HG03064 (cell line): ENCODE measurements around the gene CCDC78.

Experiments used
- ATAC-seq: cut with Tn5 transposase; IDR thresholded peaks from one replicate; pipeline ENCODE4 v1.9.1; 2021; ENCODE audit warnings: low read depth; ENCODE audit not compliant: unreplicated experiment

The CCDC78 gene

GRCh38 chr16:726188-726437, 130 bp downstream of the CCDC78 start:
- ATAC-seq, result no peak

DNA sequence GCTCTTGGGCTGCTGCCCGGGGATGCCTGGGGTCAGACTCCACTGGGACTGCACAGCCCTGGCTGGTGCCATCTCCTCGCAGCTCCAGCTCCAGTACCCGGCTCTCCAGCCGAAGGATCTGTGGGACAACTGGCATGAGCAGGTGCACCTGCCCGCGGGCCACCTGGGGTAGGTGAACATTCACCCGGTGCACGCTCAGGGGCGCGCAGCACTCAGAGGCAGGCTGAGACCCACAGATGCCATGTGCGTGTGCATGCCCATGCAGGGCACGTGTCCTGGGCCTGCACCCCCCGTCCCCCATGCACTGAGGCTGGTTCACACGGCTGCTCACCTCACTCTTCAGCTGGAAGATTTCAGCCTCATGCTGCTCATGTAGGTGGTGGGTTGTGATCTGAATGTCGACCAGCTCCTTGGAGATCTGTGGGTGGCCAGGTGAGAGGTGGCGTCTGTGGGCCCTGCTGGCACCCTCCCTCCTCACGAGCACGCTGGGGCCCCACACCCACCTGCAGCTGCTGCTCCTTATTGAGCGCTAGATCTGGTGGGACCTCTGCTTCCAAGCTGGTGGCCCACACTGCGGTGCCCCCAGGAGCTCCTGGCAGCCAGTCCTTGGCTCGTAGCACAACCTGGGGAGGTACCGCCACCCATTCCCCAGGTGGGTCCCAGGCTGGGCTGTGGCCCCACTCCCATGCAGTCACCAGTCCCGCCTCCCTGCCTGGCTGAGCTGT, 618 bp downstream of the CCDC78 start:
- ATAC-seq, result no peak

GRCh38 chr16:725041-725376, 1.2 kb downstream of the CCDC78 start:
- no peak for ATAC-seq

DNA sequence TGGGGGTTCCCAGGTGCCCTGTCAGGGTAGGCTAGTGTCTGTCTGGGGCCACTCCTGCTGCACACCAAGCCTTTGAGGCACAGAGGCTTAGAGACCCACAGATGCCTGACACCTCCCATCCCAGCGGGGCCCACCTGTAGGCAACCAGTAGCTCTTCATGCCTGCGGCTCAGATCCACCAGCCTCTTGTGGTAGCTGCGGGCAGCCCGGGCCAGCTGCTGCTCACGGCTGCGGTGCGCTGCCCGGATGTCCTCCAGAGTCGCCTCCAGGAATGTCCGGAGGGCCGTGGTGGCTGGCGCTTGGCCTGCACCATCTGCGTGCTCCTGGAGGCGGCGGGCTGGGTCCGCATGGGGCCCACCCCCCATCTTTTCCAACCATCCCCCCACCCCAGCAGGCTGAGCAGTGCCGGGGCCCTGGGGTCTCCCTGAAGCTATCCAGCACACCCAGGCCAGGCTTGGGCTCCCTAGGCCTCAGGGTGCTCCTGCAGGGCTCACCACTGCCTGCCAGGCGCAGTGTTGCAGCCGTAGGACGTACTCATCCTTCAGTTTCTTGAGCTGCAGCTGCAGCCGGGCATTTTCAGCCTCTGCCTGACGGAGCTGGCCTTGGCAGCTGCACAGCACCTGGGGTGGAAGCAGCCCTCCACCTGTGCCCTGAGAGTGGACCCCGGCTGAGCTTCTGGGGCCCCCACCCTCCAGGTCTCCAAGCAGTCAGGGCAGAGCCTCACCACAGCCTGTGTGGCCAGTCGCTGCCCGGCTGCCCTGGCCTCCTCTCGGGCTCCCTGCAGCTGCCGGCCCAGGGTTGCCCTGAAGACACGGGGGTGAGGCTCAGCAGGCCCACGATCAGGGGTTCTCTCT, 1.8 kb downstream of the CCDC78 start:
- ATAC-seq, result no peak

DNA sequence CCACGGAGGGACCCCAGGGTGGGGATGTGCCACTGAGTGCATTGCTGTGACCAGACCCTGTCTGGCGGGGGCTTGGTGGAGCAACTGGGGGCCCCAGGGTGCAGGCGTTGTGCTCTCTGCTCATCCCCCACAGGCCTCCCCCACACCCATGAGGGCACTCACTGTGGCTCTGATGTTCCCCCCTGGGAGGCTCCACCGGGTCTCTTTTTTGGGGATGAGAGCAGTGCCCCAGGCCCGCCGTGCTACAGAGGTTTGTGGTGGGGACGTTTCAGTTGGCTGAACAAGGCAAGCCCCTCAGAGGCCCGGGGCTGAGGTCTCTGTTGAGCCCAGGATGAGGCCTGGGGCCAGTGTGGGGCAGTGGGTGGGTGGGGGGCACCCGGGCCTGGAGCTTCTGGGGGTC, 2.5 kb downstream of the CCDC78 start:
- ATAC-seq, result no peak

GRCh38 chr16:722835-723633, 3.2 kb downstream of the CCDC78 start:
- ATAC-seq, result no peak

GRCh38 chr16:721765-722540, 4.3 kb downstream of the CCDC78 start:
- peak; percentile 6 for ATAC-seq

DNA sequence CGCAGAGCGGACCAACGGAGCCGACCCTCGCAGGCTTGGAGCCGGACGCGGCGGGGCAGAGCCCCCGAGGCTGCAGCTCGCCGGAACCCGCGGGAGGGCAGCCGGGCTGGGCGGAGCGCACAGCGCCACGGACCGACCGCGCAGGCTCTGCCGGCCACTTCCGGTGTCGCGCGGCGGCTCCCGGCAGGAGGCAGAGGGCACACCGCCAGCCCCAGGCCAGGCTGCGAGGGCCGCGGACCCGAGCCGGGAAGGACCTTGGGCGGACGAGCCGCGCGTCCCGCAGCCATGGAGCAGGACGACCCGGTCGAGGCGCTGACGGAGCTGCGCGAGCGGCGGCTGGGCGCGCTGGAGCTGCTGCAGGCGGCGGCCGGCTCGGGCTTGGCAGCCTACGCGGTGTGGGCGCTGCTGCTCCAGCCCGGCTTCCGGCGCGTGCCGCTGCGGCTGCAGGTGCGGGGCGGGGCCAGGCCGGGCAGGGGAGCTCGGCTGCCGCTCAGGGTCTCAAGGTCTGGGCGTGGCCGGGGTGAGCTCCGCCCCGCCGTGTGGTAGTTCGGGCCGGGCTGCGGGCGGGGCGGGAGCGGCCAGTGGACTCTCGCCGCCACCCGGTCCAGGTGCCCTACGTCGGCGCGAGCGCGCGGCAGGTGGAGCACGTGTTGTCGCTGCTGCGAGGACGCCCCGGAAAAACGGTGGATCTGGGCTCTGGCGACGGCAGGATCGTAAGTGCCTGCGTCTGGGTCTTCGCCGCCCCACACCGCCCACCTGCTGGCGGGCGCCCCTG, 5.1 kb downstream of the CCDC78 start, which contains the start of gene ANTKMT:
Gene ANTKMT (plus strand): TSS at position 157 of the 775 bp plus-strand sequence. CDS start 129 bp downstream, at position 286.
- ATAC-seq, result peak; percentile 51

DNA sequence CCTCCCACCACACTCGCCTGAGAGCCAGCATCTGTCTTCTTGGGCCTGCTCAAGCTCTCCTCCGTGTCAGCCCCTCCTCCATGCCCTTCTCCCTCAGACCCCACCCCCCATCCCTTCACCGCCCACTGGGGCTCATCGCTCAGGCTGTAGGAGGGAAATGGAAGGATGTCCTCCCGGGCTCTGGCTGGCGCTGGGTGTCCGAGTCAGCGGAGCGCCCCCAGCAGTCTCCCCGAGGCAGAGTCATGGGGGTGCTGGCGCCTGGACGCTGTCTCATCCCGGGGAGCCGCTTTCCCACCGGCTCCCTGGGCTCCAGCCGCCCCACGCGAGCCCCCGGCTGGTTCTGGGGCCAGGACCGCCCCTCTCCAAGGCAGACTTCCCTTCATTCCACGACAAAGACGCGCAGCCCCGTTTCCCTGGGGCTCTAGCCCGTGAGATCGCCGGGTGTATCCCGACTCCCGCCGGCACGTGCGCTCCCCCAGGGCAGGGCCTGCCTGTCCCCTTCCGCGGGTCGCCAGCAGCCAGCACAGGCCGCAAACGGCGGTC, 5.7 kb downstream of the CCDC78 start:
- ATAC-seq, result no peak

GRCh38 chr16:719815-720446, 6.3 kb downstream of the CCDC78 start:
- ATAC-seq, result no peak

GRCh38 chr16:718922-719321, 7.3 kb downstream of the CCDC78 start:
- no peak for ATAC-seq

DNA sequence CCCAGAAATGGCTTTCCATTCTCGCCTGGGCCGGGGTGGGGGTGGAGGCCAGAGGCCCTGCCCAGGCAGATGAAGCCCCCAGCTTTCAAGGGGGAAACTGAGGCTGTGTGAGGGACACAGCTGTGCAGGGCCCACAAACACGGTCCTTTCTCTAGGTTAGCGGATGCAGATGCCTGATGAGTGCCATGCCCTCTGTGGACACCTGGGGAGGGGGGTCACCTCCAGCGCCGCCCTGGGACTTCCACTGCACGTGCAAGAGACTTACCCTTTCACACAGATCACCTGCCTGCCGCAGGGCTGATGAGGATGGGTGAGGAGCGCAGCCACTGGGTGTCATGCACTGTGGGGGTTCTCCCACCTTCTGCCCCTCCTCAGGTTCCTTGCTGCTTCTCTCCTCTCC, 7.9 kb downstream of the CCDC78 start:
- no peak for ATAC-seq

GRCh38 chr16:717450-718245, 8.6 kb downstream of the CCDC78 start:
- ATAC-seq, result no peak

- ATAC-seq, result no peak
Measured at GRCh38 chr16:716768-717325, 9.4 kb downstream of the CCDC78 start.

DNA sequence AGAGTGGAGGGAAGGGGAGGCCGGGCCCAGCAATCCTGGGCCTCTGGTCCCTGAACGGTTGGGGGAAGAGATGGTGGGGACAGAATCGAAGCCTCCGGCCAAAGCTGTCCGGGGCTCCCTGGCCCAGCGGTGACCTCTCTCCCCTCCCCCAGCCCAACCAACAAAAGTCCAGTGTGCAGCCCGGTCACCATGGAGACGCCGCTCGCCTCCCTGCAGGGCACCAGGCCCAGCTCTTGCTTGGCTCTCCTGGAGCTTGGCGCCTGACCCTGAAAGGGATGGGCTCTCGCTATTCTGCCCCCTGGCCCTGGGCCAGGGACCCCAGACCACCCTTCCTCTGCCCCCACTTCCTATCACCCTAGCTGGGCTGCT, 10.1 kb downstream of the CCDC78 start:
- no peak for ATAC-seq

DNA sequence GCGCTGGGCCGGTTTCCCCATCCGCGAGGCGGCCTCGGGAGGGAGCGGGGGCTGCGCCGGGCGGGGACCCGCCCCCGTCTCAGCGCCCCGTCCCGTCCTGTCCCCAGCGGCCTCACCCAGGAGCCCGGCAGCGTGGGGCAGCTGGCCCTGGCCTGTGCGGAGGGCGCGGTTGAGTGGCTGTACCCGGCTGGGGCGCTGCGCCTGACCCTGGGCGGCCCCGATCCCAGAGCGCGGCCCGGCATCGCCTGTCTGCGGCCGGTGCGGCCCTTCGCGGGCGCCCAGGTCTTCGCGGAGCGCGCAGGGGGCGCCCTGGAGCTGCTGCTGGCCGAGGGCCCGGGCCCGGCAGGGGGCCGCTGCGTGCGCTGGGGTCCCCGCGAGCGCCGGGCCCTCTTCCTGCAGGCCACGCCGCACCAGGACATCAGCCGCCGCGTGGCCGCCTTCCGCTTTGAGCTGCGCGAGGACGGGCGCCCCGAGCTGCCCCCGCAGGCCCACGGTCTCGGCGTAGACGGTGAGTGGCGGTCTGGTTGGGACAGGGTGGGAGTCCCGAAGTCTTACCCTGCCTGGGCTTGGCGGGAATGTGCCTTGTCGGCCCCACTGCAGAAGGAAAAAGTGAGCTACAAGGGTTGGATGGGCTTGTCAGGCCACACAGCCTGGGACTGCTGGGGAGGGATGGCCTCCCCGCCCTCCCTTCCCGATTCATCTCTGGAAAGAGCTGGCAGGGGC, 10.6 kb downstream of the CCDC78 start:
- ATAC-seq, result peak; percentile 12
